Astrocyte (in vitro differentiated cells and primary cell): ENCODE data around the gene SNX27.

ENCODE experiments used
- CTCF ChIP-seq: IDR thresholded peaks from 2 replicates; pipeline ENCODE4 v1.5.1; 2011; ENCODE audit warnings: low read depth, mild to moderate bottlenecking, inconsistent platforms, low read length, moderate library complexity; ENCODE audit not compliant: insufficient read depth
- EZH2 ChIP-seq: IDR thresholded peaks from 2 replicates; pipeline ENCODE4 v1.6.1; 2012; ENCODE audit warnings: mild to moderate bottlenecking, low read length, inconsistent platforms; ENCODE audit not compliant: insufficient read depth

GRCh38 chr1:151702936-151703335, 91.1 kb downstream of the SNX27 start:
- TF ChIP-seq CTCF (no peak), EZH2 (no peak)
